Endometrium (tissue), 2 donors: ENCODE data around the gene SPTBN4.
"Not testable (repeated sequence)": the region's sequence is repeated elsewhere in the genome, so short reads cannot be mapped to it uniquely, and the experiment has no call there.

Experiments used
- FAIRE-seq: peaks from 2 replicates; lab custom pipeline; 2012; peaks lifted over from hg19 to GRCh38; lab: Jason Lieb, UNC
- donor health status: control.
- donor health status: control.

SPTBN4 gene

DNA sequence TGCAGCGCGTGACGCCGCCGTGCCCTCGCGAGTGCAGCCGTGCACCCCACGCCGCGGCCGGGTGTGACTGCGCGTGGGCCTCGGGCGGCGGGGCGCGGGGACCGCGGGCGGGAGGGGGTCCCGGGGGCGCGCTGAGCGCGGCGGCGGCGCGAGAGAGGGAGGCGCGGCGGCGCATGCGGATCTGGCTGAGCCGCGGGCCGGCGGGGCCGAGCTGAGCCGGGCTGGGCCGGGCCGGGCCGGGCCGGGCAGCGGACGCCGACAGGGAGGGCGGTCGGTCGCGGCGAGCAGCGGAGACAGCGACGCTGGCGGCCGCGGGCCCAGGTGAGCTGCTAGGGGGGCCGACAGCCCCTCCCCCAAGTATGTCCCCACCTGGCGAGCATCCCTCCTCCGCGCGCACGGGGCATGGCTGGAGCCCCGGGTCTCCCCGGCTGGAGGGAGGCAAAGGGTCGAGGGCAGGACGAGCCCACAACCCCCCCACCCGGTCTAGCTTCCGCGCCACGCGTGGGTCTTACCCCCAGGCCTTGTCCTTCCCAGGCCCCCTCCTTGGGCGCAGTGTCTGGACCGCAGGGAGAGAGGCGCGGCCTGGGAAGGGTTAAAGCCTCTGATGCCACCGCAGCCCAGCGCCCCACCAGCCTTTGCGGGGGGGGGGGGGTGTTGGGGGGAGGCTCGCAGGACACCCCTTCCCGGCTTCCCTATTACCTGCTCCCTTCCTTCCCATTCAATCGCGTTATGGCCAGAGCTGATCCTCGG is at the start of gene SPTBN4:
TSS of gene SPTBN4 (plus strand) at position 17 of the 750 bp plus-strand sequence. CDS start 5,621 bp downstream, outside the sequence.
- no peak for FAIRE-seq

DNA sequence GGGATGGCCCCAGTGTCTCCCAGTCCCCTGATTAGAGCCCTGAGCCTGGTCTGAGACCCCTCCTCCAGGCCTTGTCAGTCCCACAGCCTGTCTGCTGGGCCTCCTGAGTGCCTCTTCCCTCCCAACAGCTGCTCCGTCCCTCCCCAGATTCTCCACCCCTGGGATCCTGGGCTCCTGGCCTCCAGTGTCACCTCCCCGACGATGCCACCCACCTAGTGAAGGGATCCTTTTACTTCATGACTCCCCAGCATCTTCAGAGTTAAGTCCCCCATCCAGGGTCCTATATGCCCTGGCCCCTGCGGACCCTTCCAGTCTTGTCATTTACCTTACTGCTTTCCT is 49.2 kb upstream of the SPTBN4 start:
- FAIRE-seq, result no peak

DNA sequence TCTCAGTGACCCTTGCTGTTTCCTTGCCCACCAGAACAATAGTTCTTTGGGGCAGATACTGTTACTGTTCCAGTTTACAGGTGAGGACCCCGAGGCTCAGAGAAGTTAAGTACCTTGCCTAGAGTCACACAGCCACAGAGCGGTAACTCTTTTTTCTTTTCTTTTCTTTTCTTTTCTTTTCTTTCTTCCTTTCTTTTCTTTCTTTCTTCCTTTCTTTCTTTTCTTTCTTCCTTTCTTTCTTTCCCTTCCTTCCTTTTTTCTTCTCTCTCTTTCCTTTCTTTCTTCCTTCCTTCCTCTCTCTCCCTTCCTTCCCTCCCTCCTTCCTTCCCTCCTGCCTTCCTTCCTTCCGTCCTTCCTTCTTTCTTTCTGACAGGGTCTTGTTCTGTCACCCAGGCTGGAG is 48.8 kb upstream of the SPTBN4 start:
- FAIRE-seq, result no peak

DNA sequence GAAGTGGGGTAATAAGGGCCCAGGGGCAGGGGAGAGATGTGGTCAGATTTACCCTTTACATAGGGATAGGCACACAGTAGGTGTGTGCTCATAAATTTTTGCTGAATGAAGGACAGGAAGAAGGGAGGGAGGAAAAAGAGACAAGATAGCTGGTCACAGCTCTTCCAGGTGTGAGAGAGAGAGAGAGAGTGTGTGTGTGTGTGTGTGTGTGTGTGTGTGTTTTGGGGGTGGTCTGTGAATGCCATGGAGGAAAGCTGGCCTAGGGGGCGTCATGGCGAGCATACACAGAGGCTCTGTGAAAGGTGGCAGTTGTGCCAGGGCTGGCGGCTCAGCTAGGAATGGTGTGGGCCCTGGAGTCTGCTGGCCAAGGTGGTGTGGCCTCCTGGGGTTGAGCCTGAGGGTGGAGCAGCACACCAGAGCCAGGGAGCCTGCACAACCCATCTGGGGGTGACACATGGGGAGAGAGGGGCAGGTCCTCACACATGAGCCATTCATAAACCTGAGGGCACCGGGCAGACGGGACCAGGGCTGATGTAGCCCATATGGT is 47.7 kb upstream of the SPTBN4 start:
- no peak for FAIRE-seq

DNA sequence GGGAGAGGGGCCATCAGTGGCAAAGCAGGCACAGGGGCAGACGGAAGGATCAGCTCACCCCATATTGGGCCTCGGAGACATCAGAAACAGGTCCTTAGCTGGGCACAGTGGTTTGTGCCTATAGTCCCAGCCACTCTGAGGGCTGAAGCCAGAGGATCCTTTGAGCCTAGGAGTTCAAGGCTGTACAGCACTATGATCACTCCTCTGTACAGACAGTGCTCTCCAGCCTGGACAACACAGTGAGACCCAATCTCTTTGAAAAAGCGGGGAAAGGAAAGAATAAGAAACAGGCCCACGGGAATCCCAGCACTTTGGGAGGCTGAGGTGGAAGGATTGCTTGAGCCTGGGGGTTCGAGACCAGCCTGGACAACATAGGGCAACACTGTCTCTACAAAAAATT is 47.0 kb upstream of the SPTBN4 start:
- FAIRE-seq, result no peak

DNA sequence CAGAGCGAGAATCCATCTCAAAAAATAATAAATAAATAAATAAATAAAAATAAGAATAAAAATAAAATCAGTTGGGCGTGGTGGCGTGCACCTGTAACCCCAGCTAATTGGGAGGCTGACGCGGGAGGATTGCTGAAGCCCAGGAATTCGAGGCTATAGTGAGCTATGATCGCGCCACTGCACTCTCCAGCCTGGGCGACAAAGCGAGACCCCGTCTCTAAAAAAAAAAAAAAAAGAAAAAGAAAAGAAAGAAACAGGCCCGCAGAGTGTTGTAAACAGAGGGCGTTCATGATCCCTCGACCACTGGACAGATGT is 46.4 kb upstream of the SPTBN4 start:
- FAIRE-seq, result no peak

DNA sequence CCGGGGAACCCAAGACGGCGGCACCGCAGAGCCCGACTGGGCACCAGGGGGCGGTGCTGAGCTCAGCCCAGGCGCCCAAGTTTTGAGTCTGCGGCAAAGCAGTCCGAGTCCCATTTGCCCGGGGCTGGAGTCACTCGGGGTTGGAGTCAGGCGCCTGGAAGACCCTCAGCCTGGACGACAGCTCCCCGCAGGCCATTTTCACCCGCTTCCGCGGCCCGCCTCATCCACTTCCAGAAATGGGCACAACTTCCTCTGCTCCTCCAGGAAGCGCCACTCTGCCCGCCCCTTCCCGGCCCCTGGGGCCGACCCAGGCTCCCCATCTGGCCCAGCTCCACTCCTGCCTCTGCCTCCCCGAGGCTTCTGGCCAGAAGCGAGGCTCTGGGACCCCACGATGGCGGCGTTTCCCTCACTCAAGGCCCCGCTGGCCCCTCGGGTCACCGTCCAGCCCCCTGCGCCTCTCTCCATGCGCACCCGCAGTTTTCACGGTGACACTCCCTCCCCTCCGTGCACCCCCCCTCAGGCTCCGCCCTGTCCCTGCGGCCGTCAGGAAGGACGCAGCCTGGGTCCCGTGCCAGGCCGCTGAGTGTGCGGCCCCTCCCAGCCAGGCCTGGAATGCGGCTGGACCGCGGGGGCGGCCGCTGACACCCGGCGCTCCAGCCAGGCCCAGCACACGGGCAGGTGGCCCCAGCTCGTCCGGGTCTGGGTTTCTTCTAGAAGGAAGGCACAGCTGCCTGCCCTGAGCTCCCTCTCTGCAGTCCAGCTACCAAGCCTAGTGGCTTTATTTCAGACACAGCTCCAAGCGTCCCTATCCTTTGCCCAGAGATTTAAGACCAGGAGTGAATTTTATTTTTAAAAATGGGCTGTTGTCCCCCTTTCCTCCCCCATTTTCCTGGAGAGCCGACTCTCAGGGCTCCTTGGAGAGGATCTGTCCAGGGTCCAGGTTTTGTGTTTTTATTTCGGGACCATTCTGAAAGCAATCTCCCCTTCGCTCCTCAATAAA is 45.7 kb upstream of the SPTBN4 start:
- no peak for FAIRE-seq

DNA sequence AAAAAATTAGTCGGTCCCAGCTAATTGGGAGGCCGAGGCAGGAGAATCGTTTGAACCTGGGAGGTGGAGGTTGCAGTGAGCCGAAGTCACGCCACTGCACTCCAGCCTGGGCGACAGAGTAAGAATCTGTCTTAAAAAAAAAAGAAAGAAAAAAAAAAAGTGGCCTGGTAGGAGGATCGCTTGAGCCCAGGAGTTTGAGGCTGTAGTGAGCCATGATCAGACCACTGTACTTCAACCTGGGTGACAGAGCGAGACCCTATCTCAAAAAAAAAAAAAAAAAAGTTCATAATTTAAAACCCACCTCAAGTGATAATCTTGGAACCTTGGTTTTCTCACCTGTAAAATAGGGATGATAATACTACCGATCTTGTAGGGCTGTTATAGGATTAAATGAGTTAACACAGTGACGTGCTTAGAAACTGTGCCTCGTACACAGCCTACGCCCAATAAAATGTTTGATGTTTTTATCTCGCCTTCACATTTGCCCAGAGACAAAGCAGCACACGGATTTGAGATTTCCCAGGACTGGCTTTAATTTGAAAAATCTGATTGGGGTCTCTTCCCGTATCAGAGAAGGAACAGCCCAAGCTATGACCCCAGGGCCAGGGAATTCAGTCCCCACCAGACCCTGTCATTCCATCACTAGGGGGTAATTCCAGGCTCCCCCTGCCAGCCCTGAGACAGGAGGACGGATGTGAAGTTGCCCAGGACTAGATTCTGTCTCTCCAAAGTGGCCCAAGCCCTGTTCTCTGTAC is 44.6 kb upstream of the SPTBN4 start:
- no peak for FAIRE-seq

DNA sequence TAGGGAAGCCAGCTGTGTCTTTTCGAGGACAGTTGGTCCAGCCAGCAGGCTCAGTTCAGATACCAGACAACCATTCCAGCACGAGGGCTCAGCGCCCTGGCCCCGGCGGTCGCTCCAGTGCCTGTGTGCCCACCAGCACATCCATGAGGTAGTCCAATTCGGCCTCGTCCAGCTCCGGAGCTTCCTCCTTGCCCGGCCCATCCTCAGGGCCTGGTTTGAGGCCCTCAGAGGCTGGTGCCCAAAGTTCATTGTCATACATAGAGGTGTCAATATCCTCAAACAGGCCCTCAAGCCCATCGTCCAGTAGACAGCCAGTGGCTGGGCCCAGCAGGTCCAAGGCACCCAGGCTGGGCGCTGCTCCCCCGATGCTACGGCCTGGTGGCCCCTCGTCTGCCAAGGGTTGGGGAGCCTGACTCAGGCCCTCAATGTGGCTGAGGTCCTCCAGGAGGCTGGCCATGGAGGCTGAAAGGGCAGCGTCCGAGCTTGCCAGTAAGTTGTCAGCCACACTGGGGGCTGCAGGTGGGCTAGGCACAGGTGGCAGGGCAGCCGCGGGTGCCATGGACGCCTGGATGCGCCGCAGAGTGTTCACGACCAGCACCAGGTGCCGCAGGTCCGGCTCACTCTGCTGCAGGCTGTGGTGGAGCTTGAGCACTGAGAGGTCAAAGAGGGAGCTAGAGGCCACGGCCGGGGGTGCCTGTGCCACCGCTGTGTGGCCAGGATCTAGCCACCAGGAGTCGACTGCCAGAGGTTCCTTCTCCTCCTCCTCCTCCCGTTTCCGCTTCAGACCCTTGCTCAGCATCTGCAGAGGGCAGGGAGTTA is 43.8 kb upstream of the SPTBN4 start:
- FAIRE-seq, result no peak

DNA sequence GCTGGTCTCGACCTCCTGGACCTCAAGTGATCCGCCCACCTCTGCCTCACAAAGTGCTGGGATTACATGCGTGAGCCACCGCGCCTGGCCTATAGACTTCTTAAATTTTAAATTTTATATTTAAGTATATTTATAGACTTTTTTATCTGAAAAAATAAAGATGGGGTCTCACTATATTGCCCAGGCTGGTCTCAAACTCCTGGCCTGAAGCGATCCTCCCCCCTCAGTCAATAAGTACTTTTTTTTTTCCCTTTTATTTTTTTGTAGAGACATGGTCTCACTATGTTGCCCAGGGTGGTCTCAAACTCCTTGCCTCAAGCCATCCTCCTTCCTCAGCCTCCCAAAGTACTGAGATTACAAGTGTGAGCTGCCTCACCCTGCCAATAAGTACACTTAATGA is 42.9 kb upstream of the SPTBN4 start:
- no peak for FAIRE-seq

DNA sequence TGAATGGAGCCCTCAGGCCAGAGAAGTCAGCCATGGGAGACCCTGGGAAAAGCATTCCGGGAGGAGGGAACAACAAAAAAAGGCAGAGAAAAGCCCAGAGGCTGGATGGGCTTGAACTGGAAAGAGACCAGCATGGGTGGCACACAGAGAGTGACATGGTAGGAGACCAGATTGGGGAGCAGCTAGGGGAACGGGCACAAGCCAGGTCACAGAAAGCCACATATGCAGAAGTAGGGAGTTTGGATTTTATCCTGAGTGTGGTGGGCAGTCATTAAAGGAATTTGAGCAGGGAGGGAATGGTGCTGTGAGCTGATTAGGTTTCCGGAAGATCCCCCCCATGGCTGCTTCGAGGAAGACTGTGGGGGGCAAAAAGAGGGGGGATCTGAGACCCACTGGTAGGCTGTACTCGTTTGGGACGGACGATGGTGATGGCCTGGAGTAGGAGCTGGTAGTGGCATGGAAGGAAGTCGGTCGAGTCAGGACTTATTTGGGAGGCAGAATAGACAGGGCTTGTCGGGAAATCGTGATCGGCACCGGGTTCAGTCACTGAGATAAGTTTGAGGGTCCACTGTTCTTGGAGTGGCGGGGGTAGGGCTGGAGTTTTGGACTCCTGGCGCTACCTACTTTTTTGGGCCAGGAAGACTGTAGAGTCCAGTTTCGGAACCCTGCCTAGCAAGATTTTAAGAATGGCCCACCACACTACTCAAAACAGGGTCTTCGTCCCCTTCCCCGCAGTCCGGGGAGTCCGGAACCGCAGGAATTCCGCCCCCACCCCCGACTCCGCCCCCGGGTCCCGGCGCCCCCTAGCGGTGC is 42.0 kb upstream of the SPTBN4 start:
- no peak for FAIRE-seq

DNA sequence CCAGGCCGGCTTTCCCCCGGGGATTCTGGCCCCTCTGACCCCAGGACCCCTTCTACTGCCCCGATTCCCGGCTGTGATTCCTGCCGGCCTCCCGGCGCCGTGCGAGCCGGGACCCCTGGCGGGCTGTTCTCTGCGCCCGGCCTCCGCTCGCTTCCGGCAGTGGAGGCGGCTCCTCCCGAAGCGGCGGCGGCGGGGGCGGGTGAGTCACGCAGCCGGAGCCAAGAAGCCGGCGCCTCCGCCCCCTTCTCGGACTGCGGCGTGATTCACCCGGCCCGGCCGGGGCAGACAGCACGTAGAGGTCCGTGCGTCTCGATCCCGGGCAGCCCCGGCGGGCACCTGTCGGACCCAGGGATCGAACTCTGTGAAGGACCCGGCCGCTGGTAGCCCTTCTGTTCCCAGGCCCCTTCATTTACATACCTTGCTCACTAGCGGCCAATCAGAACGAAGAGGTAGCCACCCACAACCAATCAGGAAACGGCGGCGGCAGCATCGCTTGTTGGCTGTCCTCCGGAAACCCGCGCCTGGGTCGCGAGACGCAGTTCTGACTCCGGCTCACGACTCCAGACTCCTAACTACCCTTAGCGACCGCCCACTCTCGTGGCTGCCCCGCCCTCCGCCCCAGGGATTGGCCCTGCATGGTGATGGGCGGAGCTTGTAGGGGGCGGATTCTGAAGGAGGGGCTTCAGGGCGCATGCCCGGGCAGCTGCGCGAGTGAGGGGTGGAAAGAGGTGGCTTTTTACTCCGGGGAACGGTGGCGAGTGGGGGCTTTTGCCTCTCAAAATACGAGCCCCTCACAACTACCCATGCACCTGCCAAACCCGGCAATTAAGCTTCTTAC is 41.1 kb upstream of the SPTBN4 start, which contains the start of gene SERTAD1:
TSS of gene SERTAD1 (minus strand) at position 543 of the 838 bp plus-strand sequence. CDS start 2,446 bp downstream, outside the sequence.
- FAIRE-seq, result peak; percentile 98

DNA sequence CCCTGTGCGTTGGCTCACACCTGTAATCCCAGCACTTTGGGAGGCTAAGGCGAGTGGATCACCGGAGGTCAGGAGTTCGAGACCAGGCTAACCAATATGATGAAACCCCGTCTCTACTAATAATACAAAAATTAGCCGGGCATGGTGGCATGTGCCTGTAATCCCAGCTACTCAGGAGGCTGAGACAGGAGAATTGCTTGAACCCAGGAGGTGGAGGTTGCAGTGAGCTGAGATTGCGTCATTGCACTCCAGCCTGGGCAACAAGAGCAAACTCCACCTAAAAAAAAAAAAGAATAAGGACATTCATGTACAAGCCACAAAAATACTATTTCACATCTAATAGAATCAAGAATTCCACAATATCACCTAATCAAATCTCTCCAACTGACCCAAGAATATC is 38.6 kb upstream of the SPTBN4 start:
- FAIRE-seq, result not testable (repeated sequence)

DNA sequence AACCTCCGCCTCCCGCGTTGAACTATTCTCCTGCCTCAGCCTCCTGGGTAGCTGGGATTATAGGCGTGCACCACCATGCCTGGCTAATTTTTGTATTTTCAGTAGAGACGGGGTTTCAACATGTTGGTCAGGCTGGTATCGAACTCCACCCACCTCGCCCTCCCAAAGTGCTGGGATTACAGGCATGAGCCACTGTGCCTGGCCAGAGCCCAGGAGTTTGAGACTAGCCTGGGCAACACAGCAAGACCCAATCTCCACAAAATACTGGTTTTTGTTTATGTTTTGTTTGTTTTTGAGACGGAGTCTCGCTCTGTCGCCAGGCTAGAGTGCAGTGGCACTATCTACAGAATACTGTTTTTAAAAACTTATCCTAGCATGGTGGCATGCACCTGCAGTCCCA is 36.6 kb upstream of the SPTBN4 start:
- FAIRE-seq, result not testable (repeated sequence)

DNA sequence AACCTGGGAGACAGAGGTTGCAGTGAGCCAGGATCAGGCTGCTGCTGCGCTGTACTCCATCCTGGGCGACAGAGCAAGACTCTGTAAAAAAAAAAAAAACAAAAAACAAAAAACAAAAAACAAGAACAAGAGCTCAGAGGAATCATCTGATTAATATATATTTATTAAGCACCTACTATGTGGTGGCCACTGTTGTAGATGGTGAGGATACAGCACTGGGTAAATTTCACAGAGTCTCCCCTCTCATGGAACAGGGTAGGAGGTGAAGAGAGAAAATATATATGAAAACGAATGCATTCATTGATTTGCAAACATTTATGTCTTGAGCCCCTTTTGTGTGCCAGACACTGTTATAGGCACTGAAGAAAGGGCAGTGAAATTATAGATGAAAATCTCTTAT is 35.1 kb upstream of the SPTBN4 start:
- no peak for FAIRE-seq

DNA sequence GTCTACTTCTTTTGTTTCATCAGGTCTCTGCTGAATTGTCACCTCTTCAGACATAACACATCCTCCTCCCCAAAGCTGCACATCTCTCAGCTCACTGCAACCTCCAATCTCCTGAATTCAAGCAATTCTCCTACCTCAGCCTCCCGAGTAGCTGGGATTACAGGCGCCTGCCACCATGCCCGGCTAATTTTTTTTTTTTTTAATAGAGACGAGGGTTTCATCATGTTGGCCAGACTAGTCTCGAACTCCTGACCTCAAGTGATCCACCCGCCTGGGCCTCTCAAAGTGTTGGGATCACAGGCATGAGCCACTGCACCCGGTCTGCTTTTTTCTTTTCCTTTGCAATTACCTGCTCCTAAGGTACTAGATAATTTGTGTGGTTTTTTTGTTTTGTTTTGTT is 34.0 kb upstream of the SPTBN4 start:
- not testable (repeated sequence) for FAIRE-seq

DNA sequence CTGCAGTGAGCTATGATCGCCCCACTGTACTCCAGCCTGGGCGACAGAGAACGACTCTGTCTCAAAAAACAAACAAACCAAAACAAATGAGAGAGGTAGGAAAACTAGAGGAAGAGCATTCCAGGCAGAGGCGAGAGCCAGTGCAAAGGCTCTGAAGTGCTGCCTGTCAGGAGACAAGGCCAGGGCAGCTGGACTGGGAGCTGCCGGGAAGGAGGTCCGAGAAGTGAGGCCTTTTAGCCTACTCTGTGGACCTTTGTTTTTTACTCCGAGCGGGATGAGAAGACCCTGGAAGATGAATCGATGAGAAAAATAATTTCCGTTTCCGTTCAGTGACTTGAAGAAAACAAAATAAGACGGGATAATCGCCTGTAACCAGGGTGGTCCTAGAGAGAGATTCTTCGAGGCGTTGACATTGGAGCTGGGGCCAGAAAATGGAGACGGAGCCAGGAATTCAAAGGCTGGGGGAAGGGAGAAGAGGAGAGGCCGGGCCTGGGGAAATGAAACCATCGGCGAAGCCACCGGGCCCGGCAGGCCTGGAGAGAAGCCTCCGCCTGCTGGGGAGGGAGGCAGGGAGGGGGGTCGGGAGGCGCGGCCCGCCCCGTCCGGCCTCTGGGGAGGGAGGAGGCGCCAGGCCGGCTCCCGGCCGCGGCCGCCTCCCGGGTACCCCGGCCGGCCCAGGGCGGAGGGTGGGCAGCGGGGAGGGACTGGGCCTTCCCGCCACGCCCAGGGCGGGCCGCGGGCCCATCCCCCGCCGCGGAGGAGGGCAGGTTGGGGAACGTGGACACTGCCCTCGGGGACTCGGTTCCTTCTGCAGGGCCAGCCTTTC is 33.2 kb upstream of the SPTBN4 start:
- FAIRE-seq, result no peak

DNA sequence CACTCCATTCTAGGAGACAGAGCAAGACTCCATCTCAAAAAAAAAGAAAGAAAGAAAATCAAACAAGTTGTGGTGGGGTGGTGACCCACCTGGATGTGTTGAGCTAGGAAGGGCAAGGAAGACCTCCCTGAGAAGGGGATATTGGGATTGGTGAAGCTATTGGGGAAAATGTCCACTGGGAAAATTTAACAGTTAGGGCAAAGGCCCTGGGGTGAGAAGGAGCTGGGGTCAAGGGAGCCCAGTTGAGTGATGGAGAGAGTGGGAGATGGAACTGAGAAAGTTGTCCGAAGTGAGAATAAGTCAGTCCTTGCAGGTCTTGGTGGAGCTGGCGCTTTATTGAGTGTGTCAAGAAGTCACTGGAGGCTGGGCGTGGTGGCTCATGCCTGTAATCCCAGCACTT is 28.5 kb upstream of the SPTBN4 start:
- FAIRE-seq, result no peak
